Stimulated activated CD4-positive, alpha-beta T cell treated with anti-CD3 and anti-CD28 coated beads, Interleukin-2, amount 100 ng/mL, for 48 hours (primary cell): ENCODE results near the gene TBX21.
"Not testable (repeated sequence)": the region's sequence is repeated elsewhere in the genome, so short reads cannot be mapped to it uniquely, and the experiment has no call there.

Source experiments
- DNase-seq, 2 donors: peaks; one replicate each; pipeline ENCODE4 v3.0.0-alpha.2; 2020

Gene TBX21

GRCh38 chr17:47732399-47733046 lies 513 bp upstream of the TBX21 start:
- DNase-seq, result no peak

GRCh38 chr17:47733674-47734410 lies 806 bp downstream of the TBX21 start:
- no peak for DNase-seq

- DNase-seq, result no peak
These were observed 2.1 kb downstream of the TBX21 start for GRCh38 chr17:47735139-47735464.

GRCh38 chr17:47735536-47736011 lies 2.5 kb downstream of the TBX21 start:
- no peak for DNase-seq

- no peak for DNase-seq
These were observed 3.8 kb downstream of the TBX21 start for GRCh38 chr17:47736501-47737495.

- no peak for DNase-seq
These were observed 5.1 kb downstream of the TBX21 start for GRCh38 chr17:47738178-47738577.

- DNase-seq, result no peak
These were observed 6.1 kb downstream of the TBX21 start for GRCh38 chr17:47739150-47739549.

- not testable (repeated sequence) for DNase-seq
These were observed 6.9 kb downstream of the TBX21 start for GRCh38 chr17:47739945-47740344.

- no peak for DNase-seq
These were observed 8.2 kb downstream of the TBX21 start for GRCh38 chr17:47741109-47741792.

GRCh38 chr17:47741793-47742145 lies 8.7 kb downstream of the TBX21 start:
- DNase-seq, result no peak

- DNase-seq, result peak in 1 of 2 donors; percentile 46
These were observed 9.5 kb downstream of the TBX21 start for GRCh38 chr17:47742319-47743181.

- DNase-seq, result no peak
These were observed 11.4 kb downstream of the TBX21 start for GRCh38 chr17:47744168-47745036.

- DNase-seq, result no peak
These were observed 12.0 kb downstream of the TBX21 start for GRCh38 chr17:47745037-47745380.

- DNase-seq, result no peak
These were observed 18.4 kb downstream of the TBX21 start for GRCh38 chr17:47751471-47751870.

GRCh38 chr17:47757386-47757785 lies 24.4 kb downstream of the TBX21 start:
- DNase-seq, result no peak

GRCh38 chr17:47760409-47761140 lies 27.5 kb downstream of the TBX21 start:
- no peak for DNase-seq

- no peak for DNase-seq
These were observed 29.7 kb downstream of the TBX21 start for GRCh38 chr17:47762728-47763127.

- DNase-seq, result no peak
These were observed 31.0 kb downstream of the TBX21 start for GRCh38 chr17:47763913-47764582.

- not testable (repeated sequence) for DNase-seq
These were observed 40.6 kb downstream of the TBX21 start for GRCh38 chr17:47773649-47774048.

- no peak for DNase-seq
These were observed 41.3 kb downstream of the TBX21 start for GRCh38 chr17:47774331-47774730.
